Measurements from ENCODE around the gene AKAP6.

AKAP6 gene

DNA sequence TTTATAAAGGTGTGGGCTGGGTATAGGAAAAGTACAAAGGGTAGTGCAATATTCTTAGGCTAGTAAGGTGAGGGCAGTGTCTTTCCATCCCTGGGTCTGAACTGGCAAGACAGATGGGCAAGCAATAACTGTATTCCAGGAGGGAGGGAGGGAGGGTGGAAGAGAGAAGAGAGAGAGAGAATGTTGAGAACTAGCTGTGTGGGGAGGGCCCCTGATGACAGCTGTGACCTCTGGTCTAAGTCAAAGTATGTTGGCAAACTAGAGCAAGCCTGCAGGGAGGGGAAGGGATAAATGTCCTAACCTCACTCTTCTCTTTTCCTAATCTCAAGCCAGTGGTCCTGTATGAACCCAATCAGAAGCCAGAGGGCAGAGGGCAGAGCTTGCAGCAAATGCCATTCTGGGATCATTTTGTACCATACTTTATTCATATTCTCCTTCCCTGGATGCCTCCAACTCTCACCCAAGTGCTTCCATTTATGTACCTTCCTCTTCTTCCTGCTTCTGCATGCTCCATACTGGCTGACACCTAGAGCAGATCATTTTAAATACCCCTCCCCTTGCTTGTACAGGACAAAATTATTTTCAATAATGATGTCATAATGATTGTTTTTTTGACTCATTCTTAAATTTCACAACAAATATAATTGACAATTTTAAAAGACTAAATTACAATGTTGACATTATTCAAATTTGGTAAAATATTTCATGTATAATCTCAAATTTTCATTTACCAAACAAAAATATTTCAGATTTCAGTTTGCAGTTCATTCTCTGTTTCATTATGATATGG, 75.9 kb downstream of the AKAP6 start:
- no peak for DNase-seq (ENCODE audit: low read depth, low spot score)

DNA sequence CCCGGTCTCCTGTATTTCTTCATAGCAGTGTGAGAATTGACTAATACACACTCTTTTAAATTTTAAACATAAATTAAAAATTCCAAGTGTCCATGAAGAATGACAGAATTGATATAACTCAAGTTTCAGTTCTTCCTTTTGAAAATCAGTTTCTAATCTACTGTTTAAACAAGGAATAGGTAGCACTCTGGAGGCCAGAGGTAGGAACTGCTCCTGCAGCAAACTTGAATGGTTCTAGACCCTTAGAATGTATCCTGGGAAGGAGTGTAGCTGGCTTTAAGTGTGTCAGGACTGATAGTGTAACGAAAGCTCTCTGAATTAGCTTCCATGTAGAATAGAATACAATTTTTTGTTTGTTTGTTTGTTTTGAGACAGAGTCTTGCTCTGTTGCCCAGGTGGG, 76.8 kb downstream of the AKAP6 start:
- DNase-seq (ENCODE audit: low read depth, low spot score): no peak

DNA sequence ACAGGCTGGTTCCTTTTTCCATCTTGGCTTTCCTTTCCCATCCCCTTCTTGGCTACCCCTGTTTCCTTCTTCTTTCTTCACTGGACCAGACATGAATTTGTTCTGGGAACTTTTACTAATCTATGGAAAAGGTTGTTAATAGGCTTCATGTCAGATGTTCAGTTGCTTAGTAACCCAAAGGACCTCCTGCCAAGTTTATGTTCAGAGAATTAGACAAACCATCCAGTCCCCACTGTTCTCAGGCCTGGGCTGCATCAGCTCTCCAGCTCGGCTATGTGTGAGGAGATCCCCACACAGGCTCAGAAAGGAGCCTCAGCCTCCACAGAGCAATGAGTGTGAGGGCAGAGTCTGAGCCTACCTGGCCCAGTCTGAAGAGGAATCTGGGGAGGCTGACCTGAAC, 78.0 kb downstream of the AKAP6 start:
- DNase-seq (ENCODE audit: low read depth, low spot score): no peak

DNA sequence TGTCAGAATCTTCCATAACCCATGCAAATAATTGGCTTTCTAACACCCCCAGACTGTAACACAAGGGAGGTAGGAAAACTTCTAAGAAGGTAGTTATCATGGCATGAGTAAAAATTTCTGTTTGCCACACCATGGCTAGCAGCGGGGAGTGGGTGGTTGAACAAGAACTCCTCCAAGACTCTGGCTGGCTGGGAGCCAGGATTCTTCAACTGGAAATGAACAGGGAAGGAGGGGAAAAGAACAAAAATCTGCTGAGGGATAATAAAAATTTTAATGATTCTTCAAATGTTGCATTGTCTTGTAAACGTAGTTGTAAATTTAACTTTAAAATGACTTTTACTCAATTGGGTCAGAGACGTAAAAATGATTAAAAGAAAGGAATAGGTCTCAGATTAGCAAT, 78.9 kb downstream of the AKAP6 start:
- DNase-seq (ENCODE audit: low read depth, low spot score): no peak

DNA sequence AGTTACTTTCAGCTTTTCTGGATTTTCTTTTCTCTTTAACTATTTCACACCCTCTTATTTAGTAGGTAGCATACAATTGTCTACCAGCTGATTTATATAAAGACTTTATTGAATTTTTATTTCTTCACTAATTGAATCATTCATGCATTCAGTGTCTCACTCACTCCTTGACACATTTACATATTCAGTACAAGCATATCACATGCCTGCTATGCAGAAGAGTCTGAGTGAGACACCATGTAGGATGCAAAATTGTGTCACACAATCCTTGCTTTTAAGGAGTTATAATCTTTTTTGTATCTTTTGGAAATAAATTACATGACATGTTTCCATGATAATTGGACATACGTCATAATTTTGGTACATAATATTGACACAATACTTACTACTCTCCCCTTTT, 83.0 kb downstream of the AKAP6 start:
- DNase-seq (ENCODE audit: low read depth, low spot score): no peak

DNA sequence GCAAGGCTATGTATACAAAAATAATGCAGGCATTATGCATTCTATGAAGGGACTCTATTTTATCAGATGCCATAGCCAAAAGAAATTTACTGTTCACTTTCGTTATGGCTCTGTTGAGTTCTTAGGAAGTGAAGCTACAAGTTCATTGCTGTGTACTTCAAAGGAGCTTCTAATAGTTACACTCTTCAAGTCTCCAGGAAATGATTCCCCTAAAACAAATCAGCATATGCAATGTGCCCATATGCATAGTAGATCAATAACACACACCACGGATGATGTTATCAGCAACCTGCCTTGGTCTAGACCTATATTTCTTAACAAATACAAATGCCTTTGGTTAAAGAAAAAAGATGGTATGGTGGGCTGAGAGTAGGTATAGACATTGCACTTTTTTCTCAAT, 83.4 kb downstream of the AKAP6 start:
- no peak for DNase-seq (ENCODE audit: low read depth, low spot score)

DNA sequence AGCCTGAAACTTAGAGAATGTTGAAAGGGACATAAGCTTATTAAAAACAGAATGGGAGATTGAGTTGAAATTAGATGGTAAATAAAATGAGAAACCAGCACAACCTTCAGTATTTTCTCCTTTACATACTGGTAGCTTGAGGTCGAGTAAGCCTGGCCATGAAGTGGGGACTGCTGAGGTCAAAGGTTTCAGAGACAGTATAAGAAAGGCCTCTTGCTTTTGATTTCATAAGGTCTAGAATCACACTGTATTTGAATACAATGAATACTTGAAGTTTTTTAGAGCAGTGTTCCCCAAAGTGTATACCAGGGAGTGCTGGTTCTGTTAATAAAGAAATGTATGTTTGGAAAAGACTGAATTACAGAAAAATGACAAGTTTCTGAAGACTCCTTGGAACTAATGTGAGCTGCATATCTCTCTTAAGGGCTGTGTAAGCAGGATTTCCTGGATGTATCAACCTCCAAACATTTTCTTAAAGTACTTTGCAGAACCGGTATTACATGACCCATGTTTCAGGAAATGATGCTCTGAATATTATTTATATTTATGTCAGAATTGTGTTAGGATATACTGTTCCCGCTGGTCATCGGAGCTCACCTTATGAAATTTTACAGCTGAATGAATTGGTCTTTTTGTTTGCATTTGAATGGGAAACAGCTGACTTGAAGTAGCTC, 85.0 kb downstream of the AKAP6 start:
- DNase-seq (ENCODE audit: low read depth, low spot score): no peak

DNA sequence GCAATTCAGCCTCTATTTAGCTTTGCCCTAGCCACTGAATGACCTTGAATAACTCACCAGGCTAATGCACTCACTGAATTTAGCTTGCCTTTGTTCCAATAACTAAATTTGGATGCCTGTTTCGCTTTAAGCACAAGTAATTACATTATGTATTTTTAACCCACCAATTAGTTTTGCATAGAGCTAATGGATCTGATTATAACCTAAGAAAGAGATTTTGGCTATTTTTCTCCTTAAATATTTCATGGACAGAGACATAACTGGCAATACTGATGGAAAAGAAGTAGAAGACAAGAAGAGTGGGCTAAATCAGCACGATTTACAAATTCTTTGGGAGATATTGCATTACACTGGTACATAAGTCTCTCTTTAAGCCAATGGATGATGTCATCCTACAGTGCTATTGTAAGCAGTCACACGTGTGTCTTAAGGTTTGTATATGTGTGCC, 85.7 kb downstream of the AKAP6 start:
- no peak for DNase-seq (ENCODE audit: low read depth, low spot score)

DNA sequence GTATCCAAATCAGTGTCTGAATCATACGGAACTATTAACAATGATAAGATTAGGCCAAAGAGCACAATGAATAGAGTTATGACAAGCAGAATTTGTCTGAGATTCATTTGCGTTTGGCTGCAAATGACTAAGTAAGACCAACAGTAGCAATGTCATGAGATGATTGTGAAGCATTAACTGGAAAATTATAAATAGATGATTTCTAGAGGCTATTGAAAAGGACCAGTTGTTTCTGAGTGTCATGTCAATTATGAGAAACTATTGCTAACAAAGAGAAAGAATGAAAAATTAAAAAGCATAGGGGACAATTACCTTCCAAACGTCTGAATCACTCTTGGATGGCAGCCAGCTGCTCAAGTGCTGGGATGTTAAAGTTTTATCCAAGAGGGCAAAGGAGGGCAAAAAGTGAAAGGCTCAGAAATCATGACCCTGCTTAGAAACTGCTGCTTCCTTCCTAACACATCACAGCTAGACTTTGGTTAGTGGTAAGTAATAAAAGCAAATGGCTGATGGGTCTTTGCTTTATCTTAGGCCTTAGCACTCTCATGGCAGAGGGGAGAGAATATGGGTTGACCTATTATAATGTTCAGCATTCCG, 89.0 kb downstream of the AKAP6 start:
- no peak for DNase-seq (ENCODE audit: low read depth, low spot score)

DNA sequence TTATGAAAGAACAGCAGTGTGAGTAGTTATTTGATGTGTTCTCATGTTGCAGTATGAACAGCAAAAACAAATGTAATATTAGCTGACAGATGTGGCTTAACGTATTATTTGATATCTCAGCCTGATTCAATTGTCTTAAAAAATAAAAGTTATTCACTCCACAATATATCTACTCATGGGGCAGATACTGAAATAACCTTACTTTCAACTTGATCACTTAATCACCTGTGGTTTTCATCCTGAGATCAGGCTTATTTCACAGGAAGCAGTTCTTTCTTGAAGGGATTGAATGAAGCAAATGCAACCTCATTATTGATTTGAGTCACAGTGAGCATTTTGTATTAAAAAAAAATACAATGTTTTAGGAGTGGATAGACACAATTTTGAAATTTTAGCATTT, 90.3 kb downstream of the AKAP6 start:
- DNase-seq (ENCODE audit: low read depth, low spot score): no peak

DNA sequence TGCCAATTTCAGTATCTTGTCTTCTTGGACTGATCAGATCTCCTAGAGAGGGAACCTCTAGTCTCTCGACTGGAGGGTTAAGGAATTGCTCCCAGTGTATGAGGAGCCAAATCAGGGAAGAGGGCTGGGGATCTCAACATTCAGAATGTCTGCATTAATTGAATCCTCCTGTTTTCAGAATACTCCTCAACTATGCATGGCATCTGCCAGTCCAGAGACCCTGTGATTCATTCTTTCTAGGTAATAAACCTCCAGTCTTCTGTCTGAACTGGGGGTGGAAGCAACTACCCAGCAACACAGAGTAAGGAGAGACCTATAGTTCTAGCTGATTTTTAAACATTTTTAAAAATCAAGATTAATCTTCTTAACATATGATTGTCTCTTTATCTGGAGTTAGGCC, 92.7 kb downstream of the AKAP6 start:
- DNase-seq (ENCODE audit: low read depth, low spot score): no peak

DNA sequence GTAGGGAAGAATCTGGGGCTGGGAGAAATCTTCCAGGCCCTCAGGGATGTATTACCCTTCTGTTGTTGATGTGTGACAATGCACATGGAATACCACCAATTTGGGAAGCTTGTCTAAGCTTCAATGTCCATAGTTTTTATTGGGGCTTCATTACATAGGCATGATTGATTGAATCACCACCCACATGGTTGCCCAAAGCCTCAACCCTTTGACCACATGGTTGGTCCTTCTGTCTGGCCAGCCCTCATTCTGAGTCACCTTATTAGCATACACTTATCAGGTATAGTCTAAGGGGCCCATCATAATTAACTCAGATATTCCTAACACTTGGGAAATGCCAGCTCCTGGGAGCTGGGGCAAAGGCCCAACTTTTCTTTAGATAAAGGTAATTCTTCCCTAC, 93.3 kb downstream of the AKAP6 start:
- no peak for DNase-seq (ENCODE audit: low read depth, low spot score)

DNA sequence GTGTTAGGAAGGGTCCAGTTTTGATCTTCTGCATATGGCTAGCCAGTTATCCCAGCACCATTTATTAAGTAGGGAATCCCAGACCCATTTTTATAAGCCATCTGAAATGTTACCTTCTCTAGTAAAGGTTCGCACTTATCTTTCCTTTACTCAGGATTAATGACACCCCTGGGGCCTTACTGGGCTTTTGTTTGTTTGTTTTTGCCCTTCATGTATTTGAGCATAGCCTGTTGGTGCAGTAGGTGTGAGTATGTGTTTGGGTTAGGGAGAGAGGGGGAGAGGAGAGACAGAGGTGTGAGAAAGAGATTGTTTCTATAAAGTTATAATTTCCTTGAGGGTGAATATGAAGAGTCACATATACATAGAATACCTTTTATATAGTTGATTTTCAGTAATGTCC, 96.9 kb downstream of the AKAP6 start:
- DNase-seq (ENCODE audit: low read depth, low spot score): no peak

DNA sequence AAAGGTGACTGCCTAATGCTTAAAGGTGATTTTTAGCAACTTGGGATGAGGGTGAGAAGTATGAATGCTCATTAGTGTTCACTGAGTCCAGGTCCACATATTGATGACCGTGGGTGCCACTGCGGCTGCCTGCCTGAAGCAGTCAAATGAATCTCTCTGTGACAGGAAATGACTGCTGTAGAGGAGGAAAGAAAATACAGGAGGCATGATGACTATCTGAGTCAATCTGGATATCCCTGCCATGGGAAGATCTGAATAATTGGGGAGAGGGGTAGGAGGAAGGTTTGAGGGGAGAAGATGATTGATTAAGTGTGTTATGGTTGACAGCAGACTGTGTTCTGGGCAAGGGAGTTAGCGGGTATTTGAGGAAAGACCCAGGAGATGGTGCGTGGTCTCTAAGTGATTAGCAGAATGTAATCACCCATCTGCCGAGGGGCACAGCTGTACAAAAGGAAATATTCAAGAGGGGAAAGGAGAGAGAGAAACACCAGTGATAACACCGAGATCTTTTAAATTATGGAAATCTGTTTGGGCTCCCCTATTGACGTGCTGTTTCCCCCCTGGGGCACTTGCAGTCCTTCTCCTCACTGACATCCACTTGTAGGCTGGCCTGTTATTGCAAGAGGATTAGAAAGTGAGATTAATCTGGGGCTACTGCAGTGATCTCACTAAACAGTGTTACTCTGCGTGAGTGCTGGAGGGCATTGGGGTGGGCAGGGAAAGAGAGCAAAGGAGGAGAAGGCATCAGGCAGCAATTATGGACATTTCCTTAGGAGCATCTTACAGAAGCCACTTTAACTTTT, 97.7 kb downstream of the AKAP6 start:
- no peak for DNase-seq (ENCODE audit: low read depth, low spot score)

DNA sequence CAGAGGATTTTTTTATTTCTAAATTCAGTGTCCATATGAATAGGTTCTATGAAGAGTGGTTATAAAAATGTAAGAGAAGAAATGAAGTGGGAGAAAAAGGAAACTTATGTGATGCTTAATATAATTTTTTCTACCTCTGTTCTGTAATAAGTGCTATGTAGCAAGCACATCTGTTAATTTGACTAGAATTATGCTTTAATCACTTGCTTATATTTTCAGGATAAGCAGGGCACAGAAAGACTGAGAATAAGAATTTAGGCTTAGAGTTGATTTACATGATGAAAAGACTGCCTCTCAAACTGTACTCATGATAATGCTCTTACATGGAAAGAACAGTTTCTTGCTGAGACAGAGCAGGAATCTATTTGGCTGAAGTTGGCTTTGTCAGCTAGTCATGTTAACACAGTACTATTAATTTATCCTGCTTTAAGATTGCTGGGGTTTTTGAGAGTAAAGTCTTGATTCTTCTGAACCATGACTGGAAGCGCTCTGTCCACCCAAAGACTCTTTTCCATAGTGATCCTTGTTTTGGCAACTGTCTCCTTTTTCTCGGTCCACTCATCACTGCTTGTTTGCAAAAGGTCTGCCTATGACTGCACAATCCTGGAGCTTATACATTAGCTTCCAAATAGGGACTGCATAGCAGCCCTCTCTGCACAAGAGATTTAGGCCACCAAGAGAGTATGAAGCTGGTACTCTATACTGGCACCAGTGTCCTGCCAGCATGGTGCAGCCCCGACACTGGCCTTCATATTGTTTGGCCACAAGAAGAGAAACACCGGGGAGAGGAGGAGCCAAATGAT, 98.8 kb downstream of the AKAP6 start:
- no peak for DNase-seq (ENCODE audit: low read depth, low spot score)

DNA sequence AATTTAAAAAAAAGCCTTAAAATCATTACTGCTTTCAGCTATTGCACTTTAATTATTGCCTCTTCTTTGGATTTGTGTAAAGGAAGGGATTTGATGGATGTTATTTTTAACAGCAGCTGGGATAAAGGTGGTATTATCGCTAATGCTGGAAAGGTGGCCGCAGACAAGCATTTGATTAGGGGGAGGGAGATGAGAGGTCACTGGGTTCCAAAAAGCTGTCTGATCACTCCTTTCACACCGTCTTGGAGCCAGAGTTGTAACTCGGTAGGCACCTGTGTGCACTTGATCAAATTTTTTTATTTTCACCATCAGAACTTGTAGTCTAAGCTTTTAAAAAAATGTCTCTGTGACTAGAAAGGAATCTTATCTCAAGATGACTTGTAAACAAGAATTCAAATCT, 99.8 kb downstream of the AKAP6 start:
- DNase-seq (ENCODE audit: low read depth, low spot score): no peak

DNA sequence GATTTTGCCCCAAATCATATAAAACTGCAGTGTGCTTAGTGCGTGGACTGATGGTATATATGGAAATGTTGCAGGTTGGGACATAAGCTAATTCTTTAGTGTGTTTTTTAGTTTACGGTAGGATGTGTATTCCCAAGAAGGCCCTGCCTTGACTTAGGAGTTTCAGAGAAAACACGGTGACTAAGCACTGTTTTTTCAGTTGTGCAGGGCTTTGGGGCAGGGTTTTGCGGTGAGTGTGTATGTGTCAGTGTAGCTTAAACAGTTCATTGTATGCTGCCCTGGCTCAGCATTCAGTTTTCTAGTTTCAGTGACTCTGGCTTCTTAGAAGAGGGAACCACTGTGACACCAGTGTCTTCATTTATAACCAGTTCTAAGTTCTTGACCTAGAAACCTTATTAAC, 101.2 kb downstream of the AKAP6 start:
- no peak for DNase-seq (ENCODE audit: low read depth, low spot score)

DNA sequence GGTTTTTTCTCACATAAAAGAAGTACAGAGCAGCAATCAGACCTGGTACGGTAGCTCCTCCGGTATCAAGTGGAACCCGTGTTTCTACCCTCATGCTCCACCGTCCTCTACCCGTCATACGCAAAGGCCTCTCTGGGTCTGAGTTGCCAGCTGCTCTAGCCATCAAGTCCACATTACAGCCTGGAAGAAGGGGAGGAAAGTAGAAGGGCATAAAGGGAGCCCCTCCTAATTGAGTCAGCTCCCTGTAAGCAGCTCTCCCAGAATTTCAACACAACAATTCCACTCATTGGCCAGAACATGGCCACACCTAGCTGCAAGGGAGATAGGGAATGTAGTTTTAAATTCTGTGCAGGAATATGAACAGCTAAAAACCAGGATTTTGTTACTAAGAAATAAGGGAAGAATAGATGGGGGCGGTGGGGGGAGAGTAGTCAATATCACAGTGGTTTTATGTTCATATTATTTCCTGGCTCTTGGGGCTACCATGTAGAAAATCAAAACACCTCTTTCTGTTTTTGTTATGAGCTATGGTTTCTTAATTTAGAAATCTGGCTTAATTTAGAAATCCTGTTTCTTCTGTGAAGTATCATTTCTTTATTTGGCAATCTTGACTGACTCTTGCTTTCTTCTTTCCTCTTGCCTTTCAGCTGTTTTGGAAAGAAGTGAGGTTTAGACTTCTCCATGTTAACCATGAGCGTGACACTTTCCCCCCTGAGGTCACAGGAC, 103.9 kb downstream of the AKAP6 start:
- DNase-seq (ENCODE audit: low read depth, low spot score): no peak

DNA sequence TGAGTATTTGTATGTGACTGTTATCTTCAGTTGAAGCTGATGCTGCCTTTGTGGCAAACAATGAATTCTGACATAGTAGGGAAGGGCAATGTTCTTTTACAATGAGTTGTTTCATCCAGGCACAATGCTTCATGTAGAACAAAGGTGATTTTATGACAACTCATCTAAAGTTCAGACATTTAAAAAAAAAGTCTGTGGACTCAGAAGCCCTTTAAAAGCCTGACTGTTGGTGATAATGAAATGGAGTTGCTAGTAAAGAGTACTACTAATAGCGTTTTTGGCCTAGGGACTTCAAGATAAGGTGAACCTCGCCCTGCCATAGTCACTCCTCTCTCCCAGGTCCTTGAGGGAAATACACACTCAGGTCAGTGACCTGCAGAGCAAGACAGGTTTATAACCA, 105.1 kb downstream of the AKAP6 start:
- no peak for DNase-seq (ENCODE audit: low read depth, low spot score)

DNA sequence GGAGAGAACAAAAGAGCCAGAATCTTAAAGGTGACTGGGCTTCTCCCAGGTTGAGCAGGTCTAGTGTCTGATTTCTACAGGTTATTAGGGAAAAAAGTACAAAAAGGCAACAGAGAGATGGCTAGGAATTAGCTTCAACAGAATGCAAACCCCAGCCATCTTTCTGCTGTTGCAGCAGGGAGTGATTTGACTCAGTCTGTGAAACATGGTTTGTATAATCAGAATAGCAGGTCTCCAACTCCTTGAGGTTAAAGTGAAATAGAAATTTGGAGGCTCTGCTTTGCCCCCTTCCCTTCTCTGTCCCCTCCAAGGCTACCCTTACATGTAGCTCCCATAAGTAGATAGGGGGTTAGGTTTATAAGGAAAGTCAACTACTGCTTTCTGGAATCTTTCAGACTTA, 105.8 kb downstream of the AKAP6 start:
- DNase-seq (ENCODE audit: low read depth, low spot score): no peak

DNA sequence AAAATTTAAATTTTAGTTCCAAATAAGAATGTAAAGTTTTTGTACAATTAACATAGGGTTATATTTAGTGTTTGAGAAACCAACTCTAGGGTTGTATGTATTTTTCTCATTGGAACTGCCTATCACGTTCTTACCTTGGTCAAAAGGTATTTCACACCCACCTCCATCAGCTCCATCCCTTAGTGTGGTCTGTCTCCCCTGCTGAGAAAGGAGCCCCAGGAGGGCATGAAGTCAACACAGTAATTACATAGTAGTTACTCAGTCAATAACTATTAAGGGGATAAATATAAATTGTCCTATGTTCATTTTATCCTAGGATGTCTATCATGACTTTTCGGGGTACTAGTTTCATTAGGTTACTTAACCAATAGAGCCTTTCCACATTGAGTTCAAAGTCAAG, 106.3 kb downstream of the AKAP6 start:
- DNase-seq (ENCODE audit: low read depth, low spot score): no peak

All from iPS DF 19.7 (cell line).